Liver (tissue), 9 donors: ENCODE results near the gene TMEM244. TPM values are rescaled to one million over a fixed set of nuclear protein-coding genes. Genes with fewer than 3 reads are reported as not detected.

Source experiments
- DNase-seq: peaks from one replicate; pipeline ENCODE4 v3.0.0-alpha.2; 2017; ENCODE audit warnings: low spot score
- H3K27ac ChIP-seq, 2 donors: one replicate each; pipeline ENCODE4 v1.7.0; 2013; ENCODE audit warnings: inconsistent platforms in 2 of 2, low read length in 2 of 2, control low read depth in 1 of 2, low read depth in 1 of 2, mild to moderate bottlenecking in 1 of 2
- H3K27me3 ChIP-seq, 4 donors: one replicate each; pipeline versions ENCODE4 v1.6.1 to v1.7.0; 2013; ENCODE audit warnings: low read length in 3 of 4, inconsistent platforms in 1 of 4, mild to moderate bottlenecking in 1 of 4, moderate library complexity in 1 of 4; ENCODE audit not compliant: control insufficient read depth in 4 of 4, insufficient read depth in 4 of 4
- H3K36me3 ChIP-seq, 4 donors: one replicate each; pipeline versions ENCODE4 v1.6.1 to v1.7.0; 2013; ENCODE audit warnings: low read length in 3 of 4, mild to moderate bottlenecking in 3 of 4, low read depth in 1 of 4, moderate library complexity in 1 of 4; ENCODE audit not compliant: control insufficient read depth in 4 of 4, insufficient read depth in 3 of 4
- H3K4me1 ChIP-seq, 4 donors: one replicate each; pipeline versions ENCODE4 v1.6.1 to v1.7.0; 2013; ENCODE audit warnings: low read length in 3 of 4, mild to moderate bottlenecking in 3 of 4, moderate library complexity in 1 of 4; ENCODE audit not compliant: control insufficient read depth in 4 of 4, insufficient read depth in 4 of 4
- H3K4me3 ChIP-seq, 3 donors: one replicate each; pipeline versions ENCODE4 v1.6.1 to v1.7.0; 2013; ENCODE audit warnings: low read length in 3 of 3, control low read depth in 1 of 3, low read depth in 1 of 3, mild to moderate bottlenecking in 1 of 3
- H3K9ac ChIP-seq, 2 donors: one replicate each; pipeline ENCODE4 v1.7.0; 2013; ENCODE audit warnings: low read length in 2 of 2, mild to moderate bottlenecking in 2 of 2, moderate library complexity in 2 of 2, control low read depth in 1 of 2, low read depth in 1 of 2
- H3K9me3 ChIP-seq, 4 donors: one replicate each; pipeline versions ENCODE4 v1.6.1 to v1.7.0; 2013; ENCODE audit warnings: low read length in 3 of 4; ENCODE audit not compliant: control insufficient read depth in 4 of 4
- ATF3 ChIP-seq: IDR thresholded peaks from 2 replicates; pipeline ENCODE4 v1.6.1; 2016; ENCODE audit warnings: antibody characterized with exemption
- CTCF ChIP-seq: fragments of 150-350 bp; IDR thresholded peaks from 2 replicates; pipeline ENCODE4 v1.5.1; 2017; ENCODE audit warnings: improper control_type of control experiment, low read depth, low read length; ENCODE audit not compliant: missing input control
- EGR1 ChIP-seq, 2 donors: IDR thresholded peaks; 2 replicates each; pipeline ENCODE4 v1.6.1; 2016 to 2018; ENCODE audit warnings: antibody characterized with exemption in 2 of 2, low read depth in 2 of 2
- FOXA1 ChIP-seq: IDR thresholded peaks from 2 replicates; pipeline ENCODE4 v1.6.1; 2016; ENCODE audit warnings: antibody characterized with exemption
- FOXA2 ChIP-seq: IDR thresholded peaks from 2 replicates; pipeline ENCODE4 v1.6.1; 2016; ENCODE audit warnings: antibody characterized with exemption
- GABPA ChIP-seq, 2 donors: IDR thresholded peaks in 1 of 2; conservative IDR thresholded peaks in 1 of 2; 2 replicates each; pipeline ENCODE4 v1.6.1; 2016; ENCODE audit warnings: antibody characterized with exemption in 2 of 2, mild to moderate bottlenecking in 1 of 2, moderate library complexity in 1 of 2
- HNF4A ChIP-seq, 2 donors: conservative IDR thresholded peaks; 2 replicates each; pipeline ENCODE4 v1.6.1; 2016; ENCODE audit warnings: antibody characterized with exemption in 2 of 2, mild to moderate bottlenecking in 2 of 2
- HNF4G ChIP-seq: IDR thresholded peaks from 2 replicates; pipeline ENCODE4 v1.6.1; 2016; ENCODE audit warnings: antibody characterized with exemption
- JUND ChIP-seq, 2 donors: IDR thresholded peaks; 2 replicates each; pipeline ENCODE4 v1.6.1; 2016; ENCODE audit warnings: antibody characterized with exemption in 2 of 2
- MAX ChIP-seq: IDR thresholded peaks from 2 replicates; pipeline ENCODE4 v1.6.1; 2016; ENCODE audit warnings: antibody characterized with exemption
- RAD21 ChIP-seq, 2 donors: IDR thresholded peaks; 2 replicates each; pipeline ENCODE4 v1.6.1; 2016; ENCODE audit warnings: antibody characterized with exemption in 2 of 2, mild to moderate bottlenecking in 2 of 2
- REST ChIP-seq: IDR thresholded peaks from 2 replicates; pipeline ENCODE4 v1.6.1; 2016; ENCODE audit warnings: antibody characterized with exemption, mild to moderate bottlenecking
- RXRA ChIP-seq, 2 donors: IDR thresholded peaks; 2 replicates each; pipeline ENCODE4 v1.6.1; 2017 to 2018; ENCODE audit warnings: antibody characterized with exemption in 2 of 2, mild to moderate bottlenecking in 1 of 2
- SP1 ChIP-seq: IDR thresholded peaks from 2 replicates; pipeline ENCODE4 v1.6.1; 2018; ENCODE audit warnings: antibody characterized with exemption, mild to moderate bottlenecking
- TAF1 ChIP-seq: conservative IDR thresholded peaks from 2 replicates; pipeline ENCODE4 v1.6.1; 2016; ENCODE audit warnings: antibody characterized with exemption, mild to moderate bottlenecking
- ZBTB33 ChIP-seq: IDR thresholded peaks from 2 replicates; pipeline ENCODE4 v1.6.1; 2016; ENCODE audit warnings: antibody characterized with exemption
- WGBS: extraction: QIAGEN DNeasy Blood & Tissue Kit; methylation state at CpG from one replicate; pipeline ENCODE4 v1.1.7; 2013; 5-methylcytosine and 5-hydroxymethylcytosine counted together
- polyA plus RNA-seq, 2 donors: library from polyadenylated mRNA; stranded (reverse) in 1 of 2; unstranded in 1 of 2; fragments of 200-250 nt in 1 of 2; fragments of >200 nt in 1 of 2; fragmentation: Nextera tagmentation in 1 of 2; extraction: Ambion mirVana in 1 of 2; gene quantifications; one replicate each; pipeline versions ENCODE4 v1.2.1 to v1.2.3, GENCODE V29; 2013 to 2015
- total RNA-seq, 2 donors: library from RNA; depleted of rRNA; stranded (reverse); fragments of >200 nt; gene quantifications; one replicate each; pipeline ENCODE4 v1.2.3, GENCODE V29; 2014
- donor health status: healthy.
- donor health status: healthy.
- donor health status: healthy.
- donor health status: healthy.
- donor health status: healthy.

TMEM244 gene
- total and polyA plus RNA-seq, 4 donors = not detected

GRCh38 chr6:129902681-129903080 is 41.6 kb upstream of the TMEM244 start:
- Histone ChIP-seq H3K4me3 (no peak overlapping the region), H3K9ac (no peak overlapping the region), H3K36me3 (no peaks in the 10 kb centered on the region), H3K9me3 (no peaks in the 10 kb centered on the region), H3K27me3 (no peaks in the 10 kb centered on the region), H3K4me1 (no peaks in the 10 kb centered on the region), H3K27ac (no peak overlapping the region)
- TF ChIP-seq SP1 = no peak
- TF ChIP-seq RAD21 (IDR thresholded peaks at IDR 0.05) = no peak
- no peak for TF ChIP-seq HNF4A (conservative IDR thresholded peaks at IDR 0.05)
- no peak for TF ChIP-seq RXRA (IDR thresholded peaks at IDR 0.05)
- TF ChIP-seq MAX = no peak
- no peak for TF ChIP-seq REST
- TF ChIP-seq GABPA (IDR thresholded peaks at IDR 0.05 in 1 of 2, conservative IDR thresholded peaks at IDR 0.05 in 1 of 2) = no peak
- TF ChIP-seq ZBTB33 = no peak
- no peak for TF ChIP-seq JUND (IDR thresholded peaks at IDR 0.05)
- WGBS = 86% methylated on average over 1 of the region's 1 CpG
- DNase-seq = no peak

- no peak for DNase-seq
- H3K4me3 ChIP-seq = no peak overlapping the region
- H3K27me3 ChIP-seq = no peaks in the 10 kb centered on the region
- TF ChIP-seq CTCF (no peak), SP1 (no peak), TAF1 (no peak), HNF4G (no peak), REST (no peak), FOXA2 (no peak), FOXA1 (no peak), ATF3 (no peak), RAD21 (IDR thresholded peaks at IDR 0.05) (no peak), EGR1 (IDR thresholded peaks at IDR 0.05; ENCODE audit: low read depth in 2 of 2) (no peak)
- no peak overlapping the region for H3K27ac ChIP-seq
- H3K4me1 ChIP-seq = no peaks in the 10 kb centered on the region
- H3K36me3 ChIP-seq = no peaks in the 10 kb centered on the region
- no peak overlapping the region for H3K9ac ChIP-seq
- no peaks in the 10 kb centered on the region for H3K9me3 ChIP-seq
Observed at GRCh38 chr6:129901910-129902309, 40.8 kb upstream of the TMEM244 start.
